SH-SY5Y (cell line): Measurements from ENCODE around the gene MICALL2.

ENCODE experiments used
- GATA2 ChIP-seq: IDR thresholded peaks from 2 replicates; pipeline ENCODE4 v1.6.1; 2011; ENCODE audit warnings: mild to moderate bottlenecking, low read depth, low read length
- GATA3 ChIP-seq: IDR thresholded peaks from 2 replicates; pipeline ENCODE4 v1.6.1; 2011; ENCODE audit warnings: low read depth, mild to moderate bottlenecking, low read length, moderate library complexity

- TF ChIP-seq GATA2 (no peak), GATA3 (no peak)
Observed at GRCh38 chr7:1397491-1398327, 61.6 kb downstream of the MICALL2 start.
